AG09319 (cell line): ENCODE results near the gene C1orf167.

Experiments
- DNase-seq: peaks from one replicate; pipeline ENCODE4 v3.0.0-alpha.2; 2010; ENCODE audit warnings: low read depth; ENCODE audit errors: extremely low read depth
- TF ChIP-seq, protein P1 (sequence below): IDR thresholded peaks from 2 replicates; pipeline ENCODE4 v1.5.1; 2011; ENCODE audit warnings: low read depth, mild to moderate bottlenecking, inconsistent platforms, low read length, moderate library complexity

C1orf167 gene

DNA sequence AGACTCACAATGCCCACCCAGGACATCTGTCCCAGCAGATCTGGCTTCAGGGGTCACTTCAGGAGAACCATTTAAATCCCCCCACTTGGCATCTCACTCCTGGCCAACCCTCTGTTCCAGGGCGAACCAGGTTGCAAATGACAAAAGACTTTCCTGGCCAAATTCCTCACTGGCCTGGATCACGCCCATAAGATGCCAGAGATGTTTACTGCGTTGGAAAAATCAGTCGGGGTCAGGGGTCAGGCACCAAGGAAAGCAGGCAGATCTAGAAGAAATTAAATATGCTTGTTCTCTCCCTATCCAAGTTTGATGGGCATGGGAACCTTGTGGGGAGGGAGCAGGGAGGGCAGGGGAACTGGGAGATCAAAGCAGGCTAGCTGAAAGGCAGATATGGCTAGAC is 40.7 kb upstream of the C1orf167 start:
- DNase-seq: no peak
- TF ChIP-seq, protein P1, sequence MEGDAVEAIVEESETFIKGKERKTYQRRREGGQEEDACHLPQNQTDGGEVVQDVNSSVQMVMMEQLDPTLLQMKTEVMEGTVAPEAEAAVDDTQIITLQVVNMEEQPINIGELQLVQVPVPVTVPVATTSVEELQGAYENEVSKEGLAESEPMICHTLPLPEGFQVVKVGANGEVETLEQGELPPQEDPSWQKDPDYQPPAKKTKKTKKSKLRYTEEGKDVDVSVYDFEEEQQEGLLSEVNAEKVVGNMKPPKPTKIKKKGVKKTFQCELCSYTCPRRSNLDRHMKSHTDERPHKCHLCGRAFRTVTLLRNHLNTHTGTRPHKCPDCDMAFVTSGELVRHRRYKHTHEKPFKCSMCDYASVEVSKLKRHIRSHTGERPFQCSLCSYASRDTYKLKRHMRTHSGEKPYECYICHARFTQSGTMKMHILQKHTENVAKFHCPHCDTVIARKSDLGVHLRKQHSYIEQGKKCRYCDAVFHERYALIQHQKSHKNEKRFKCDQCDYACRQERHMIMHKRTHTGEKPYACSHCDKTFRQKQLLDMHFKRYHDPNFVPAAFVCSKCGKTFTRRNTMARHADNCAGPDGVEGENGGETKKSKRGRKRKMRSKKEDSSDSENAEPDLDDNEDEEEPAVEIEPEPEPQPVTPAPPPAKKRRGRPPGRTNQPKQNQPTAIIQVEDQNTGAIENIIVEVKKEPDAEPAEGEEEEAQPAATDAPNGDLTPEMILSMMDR: no peak

DNA sequence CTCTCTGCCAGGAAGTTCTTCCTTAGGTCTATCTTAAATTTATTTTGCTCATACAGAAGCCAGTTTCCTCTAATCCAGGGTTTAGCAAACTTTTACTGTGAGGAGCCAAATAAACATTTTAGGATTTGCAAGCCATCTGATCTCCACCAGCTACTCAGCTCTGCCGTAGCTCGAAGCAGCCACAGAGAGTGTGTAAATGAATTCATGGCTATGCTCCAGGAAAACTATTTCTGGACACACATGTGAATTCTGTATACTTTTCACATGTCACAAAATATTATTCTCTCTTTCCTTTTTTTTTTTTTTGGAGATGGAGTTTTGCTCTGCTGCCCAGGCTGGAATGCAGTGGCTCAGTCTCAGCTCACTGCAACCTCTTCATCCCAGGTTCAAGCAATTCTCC is 39.5 kb upstream of the C1orf167 start:
- TF ChIP-seq, protein P1: no peak

DNA sequence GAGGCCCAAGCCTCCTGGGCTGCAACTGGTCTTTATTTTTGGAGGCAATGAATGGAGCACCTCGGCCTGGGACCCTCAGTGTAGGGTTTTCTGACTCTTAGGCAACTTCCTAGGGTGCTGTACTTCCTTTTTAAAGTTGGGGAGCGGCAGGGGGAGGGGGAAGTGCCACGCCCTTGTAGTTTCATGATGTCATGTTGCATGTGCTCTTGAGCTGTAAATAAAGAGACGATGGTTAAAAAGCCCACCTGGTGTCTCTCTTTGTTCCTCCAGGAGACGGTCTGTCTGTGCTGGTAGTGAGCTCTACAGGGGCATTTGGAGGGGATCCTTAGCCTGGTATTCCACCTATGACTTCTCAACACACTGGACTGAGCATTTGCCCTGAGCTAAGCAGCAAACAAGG is 36.4 kb upstream of the C1orf167 start:
- TF ChIP-seq, protein P1: no peak
- DNase-seq: no peak

More for the DNA sequence above, 39.5 kb upstream of the C1orf167 start:
- DNase-seq: no peak

DNA sequence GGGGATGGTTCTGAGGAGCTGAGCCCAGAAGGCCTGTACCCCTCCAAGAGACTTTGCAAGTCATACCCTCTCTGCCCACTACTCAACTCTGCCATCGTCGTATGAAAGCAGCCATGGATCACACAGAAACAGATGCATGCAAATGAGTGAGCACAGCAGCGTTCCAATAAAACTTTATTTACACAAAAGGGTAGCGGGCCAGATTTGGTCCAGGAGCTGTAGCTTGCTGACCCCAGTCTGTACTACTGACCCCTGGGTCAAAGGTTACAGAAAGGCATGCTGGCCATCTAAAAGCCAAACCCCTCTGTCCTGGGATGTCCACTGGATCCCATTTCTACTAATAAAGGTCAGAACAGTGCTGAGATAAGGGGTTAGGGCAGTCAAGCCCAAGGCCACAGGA is 34.9 kb upstream of the C1orf167 start:
- no peak for DNase-seq
- TF ChIP-seq, protein P1: no peak

DNA sequence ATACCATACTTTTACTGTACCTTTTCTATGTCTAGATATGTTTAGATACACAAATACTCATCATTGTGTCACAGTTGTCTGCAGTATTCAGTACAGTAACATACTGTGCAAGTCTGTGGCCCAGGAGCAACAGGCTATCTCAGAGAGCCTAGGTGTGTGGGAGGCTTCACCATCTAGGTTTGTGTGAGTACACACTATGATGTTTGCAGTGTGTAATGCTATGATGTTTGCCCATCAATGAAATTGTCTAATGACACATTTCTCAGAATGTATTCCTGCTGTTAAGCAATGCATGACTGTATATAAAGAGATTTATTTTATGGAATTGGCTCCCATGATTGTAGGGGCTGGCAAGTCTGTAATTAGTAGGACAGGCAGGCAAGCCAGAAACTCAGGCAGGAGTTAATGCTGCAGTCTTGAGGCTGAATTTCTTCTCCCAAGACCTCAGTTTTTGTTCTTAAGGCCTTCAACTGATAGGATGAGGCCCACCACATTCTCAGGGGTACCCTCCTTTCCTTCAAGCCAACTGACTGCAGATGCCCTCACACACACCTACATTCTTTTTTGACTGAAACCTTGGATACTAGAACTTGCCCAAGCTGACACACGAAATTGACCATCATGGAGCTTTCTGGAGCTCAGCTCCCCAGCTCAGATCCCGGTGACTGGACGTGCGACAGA is 33.7 kb upstream of the C1orf167 start:
- TF ChIP-seq, protein P1: no peak

DNA sequence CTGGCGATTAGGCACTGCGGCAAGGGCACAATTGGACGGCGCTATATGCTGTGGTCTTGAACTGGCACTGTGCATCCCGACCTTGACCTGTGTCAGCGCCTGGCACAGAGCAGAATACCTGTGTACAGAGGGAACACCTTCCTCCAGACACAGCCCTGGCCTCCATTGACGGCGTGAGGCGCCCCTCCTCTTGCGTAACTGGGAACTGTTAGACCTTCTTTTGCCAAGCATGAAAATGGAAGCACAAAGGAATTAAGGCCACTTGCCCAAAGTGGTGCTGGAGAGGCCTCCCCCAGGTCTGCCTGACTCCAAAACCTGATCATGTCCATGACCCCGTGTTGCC is 32.9 kb upstream of the C1orf167 start:
- TF ChIP-seq, protein P1: no peak
- DNase-seq: no peak

More for the DNA sequence above, 33.7 kb upstream of the C1orf167 start:
- no peak for DNase-seq

DNA sequence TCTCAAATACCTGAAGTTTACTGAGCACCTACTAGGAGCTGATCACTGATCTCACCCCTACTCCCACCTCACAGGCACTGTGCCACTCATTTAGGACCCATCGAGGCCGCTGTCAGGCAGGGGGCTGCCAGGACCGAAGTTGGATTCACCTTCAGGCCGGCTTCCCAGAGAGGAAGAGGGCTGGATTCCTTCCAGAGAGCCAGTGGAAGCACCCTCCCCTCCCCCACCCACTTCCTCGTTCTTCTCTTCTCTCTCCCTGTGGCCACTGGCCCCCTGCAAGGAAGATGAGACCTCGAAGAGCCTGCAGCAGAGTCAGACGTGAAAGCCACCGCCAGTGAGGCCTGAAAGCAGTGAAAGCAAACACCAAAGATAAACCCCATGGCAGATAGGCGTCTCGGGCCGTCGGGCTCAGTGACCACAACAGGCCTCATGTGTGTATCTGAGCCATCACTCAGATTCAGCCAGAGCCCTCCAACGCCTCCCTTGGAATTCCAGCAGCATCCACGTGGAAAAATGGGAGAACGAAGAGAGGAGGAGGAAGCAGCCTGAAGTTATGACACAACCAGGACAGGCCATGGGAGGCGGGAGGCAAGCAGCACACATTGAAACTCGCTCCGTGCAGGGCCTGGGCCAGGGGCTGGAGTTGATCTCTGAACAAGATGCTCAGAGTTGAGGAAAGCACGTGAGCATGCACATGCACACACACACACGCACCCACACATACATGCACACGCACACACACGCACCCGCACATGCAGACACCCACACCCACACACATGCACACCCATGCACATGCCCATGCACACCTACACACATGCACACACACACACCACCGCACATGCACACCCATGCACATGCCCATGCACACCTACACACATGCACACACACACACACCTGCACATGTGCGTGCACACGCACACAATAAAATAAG is 32.2 kb upstream of the C1orf167 start:
- DNase-seq: no peak
- TF ChIP-seq, protein P1: no peak
